ENCODE data around the gene CHI3L2.

- TF ChIP-seq CTCF (IDR thresholded peaks at IDR 0.05) = no peak
- TF ChIP-seq TCF7L2 (IDR thresholded peaks at IDR 0.05; ENCODE audit: low read depth, low read length) = no peak
- no peak for TF ChIP-seq POLR2AphosphoS5 (IDR thresholded peaks at IDR 0.05; ENCODE audit: low read depth, low read length)
- TF ChIP-seq, protein P1, sequence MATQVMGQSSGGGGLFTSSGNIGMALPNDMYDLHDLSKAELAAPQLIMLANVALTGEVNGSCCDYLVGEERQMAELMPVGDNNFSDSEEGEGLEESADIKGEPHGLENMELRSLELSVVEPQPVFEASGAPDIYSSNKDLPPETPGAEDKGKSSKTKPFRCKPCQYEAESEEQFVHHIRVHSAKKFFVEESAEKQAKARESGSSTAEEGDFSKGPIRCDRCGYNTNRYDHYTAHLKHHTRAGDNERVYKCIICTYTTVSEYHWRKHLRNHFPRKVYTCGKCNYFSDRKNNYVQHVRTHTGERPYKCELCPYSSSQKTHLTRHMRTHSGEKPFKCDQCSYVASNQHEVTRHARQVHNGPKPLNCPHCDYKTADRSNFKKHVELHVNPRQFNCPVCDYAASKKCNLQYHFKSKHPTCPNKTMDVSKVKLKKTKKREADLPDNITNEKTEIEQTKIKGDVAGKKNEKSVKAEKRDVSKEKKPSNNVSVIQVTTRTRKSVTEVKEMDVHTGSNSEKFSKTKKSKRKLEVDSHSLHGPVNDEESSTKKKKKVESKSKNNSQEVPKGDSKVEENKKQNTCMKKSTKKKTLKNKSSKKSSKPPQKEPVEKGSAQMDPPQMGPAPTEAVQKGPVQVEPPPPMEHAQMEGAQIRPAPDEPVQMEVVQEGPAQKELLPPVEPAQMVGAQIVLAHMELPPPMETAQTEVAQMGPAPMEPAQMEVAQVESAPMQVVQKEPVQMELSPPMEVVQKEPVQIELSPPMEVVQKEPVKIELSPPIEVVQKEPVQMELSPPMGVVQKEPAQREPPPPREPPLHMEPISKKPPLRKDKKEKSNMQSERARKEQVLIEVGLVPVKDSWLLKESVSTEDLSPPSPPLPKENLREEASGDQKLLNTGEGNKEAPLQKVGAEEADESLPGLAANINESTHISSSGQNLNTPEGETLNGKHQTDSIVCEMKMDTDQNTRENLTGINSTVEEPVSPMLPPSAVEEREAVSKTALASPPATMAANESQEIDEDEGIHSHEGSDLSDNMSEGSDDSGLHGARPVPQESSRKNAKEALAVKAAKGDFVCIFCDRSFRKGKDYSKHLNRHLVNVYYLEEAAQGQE (IDR thresholded peaks at IDR 0.05; ENCODE audit: insufficient read depth in 1 of 2, low read depth in 2 of 2, low read length in 1 of 2) = no peak
- no peak for TF ChIP-seq SIN3A (IDR thresholded peaks at IDR 0.05; ENCODE audit: borderline replicate concordance, insufficient read depth, low read depth, low read length)
Measured at GRCh38 chr1:111184663-111185062, 42.9 kb upstream of the CHI3L2 start.

All from Panc1 (cell line).